Measurements from ENCODE around the gene LIN7C. TPM values are rescaled to one million over a fixed set of nuclear protein-coding genes. Genes with fewer than 3 reads are reported as not detected.

The LIN7C gene, protein sequence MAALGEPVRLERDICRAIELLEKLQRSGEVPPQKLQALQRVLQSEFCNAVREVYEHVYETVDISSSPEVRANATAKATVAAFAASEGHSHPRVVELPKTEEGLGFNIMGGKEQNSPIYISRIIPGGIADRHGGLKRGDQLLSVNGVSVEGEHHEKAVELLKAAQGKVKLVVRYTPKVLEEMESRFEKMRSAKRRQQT
- total RNA-seq (10 to 100 TPM; 25.7 to 31.5 TPM), polyA plus RNA-seq (ENCODE audit: insufficient read length in 6 of 6) (10 to 100 TPM; 18.7 to 23.4 (median 19.8) TPM)
- long read RNA-seq, donor 1, full-length matches to known transcripts = 6 of 11 reads
- long read RNA-seq, donor 1, partial matches to known transcripts = 5 of 11 reads
- long read RNA-seq, donor 1, other reads (novel, unspliced or antisense) = 0 of 11 reads
- long read RNA-seq, donor 2, full-length matches to known transcripts = 4 of 4 reads
- long read RNA-seq, donor 2, partial matches to known transcripts = 0 of 4 reads
- long read RNA-seq, donor 2, other reads (novel, unspliced or antisense) = 0 of 4 reads
- long read RNA-seq, donor 3, full-length matches to known transcripts = 2 of 2 reads
- long read RNA-seq, donor 3, partial matches to known transcripts = 0 of 2 reads
- long read RNA-seq, donor 3, other reads (novel, unspliced or antisense) = 0 of 2 reads
- long read RNA-seq, donor 4, partial matches to known transcripts = 1 of 3 reads
- long read RNA-seq, donor 4, other reads (novel, unspliced or antisense) = 2 of 3 reads
- long read RNA-seq, donor 5, full-length matches to known transcripts = 1 of 1 reads
- long read RNA-seq, donor 5, partial matches to known transcripts = 0 of 1 reads
- long read RNA-seq, donor 5, other reads (novel, unspliced or antisense) = 0 of 1 reads
- long read RNA-seq, donor 6, full-length matches to known transcripts = 4 of 4 reads
- long read RNA-seq, donor 6, partial matches to known transcripts = 0 of 4 reads
- long read RNA-seq, donor 6, other reads (novel, unspliced or antisense) = 0 of 4 reads
- long read RNA-seq, donor 7, full-length matches to known transcripts = 2 of 2 reads
- long read RNA-seq, donor 7, partial matches to known transcripts = 0 of 2 reads
- long read RNA-seq, donor 7, other reads (novel, unspliced or antisense) = 0 of 2 reads
- long read RNA-seq, donor 8, full-length matches to known transcripts = 9 of 9 reads
- long read RNA-seq, donor 8, partial matches to known transcripts = 0 of 9 reads
- long read RNA-seq, donor 8, other reads (novel, unspliced or antisense) = 0 of 9 reads
- long read RNA-seq, donor 9 = 0 reads
- long read RNA-seq, donor 10, partial matches to known transcripts = 1 of 1 reads
- long read RNA-seq, donor 10, other reads (novel, unspliced or antisense) = 0 of 1 reads
- long read RNA-seq, donor 11, full-length matches to known transcripts = 3 of 8 reads
- long read RNA-seq, donor 11, partial matches to known transcripts = 5 of 8 reads
- long read RNA-seq, donor 11, other reads (novel, unspliced or antisense) = 0 of 8 reads
- long read RNA-seq, donor 12, full-length matches to known transcripts = 3 of 3 reads
- long read RNA-seq, donor 12, partial matches to known transcripts = 0 of 3 reads
- long read RNA-seq, donor 12, other reads (novel, unspliced or antisense) = 0 of 3 reads

- ATAC-seq = peak; percentile 98
Observed at GRCh38 chr11:27506200-27507182, at the start of gene LIN7C. LIN7C (minus strand) TSS chr11:27506769; CDS start chr11:27506752, 17 bp downstream.

DNA sequence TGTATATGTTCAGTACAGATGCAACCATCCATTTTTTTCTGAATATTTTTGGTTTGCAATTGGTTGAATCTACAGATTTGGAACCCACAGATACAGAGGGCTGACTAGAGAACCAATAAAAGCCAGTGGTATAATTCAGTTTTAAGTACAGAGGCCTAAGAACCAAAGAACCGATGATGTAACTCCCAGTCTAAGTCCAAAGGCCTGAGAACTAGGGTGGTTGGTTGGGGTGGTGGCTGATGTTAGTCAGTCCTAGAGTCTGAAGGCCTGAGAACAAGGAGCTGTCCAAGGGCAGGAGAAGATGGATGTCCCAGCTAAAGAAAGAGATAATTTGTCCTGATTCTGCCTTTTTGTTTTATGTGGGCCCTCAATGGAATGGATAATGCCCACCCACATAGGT lies 48.7 kb upstream of the LIN7C start:
- intact Hi-C loops (cut with DNase I) = no loop called here
- Histone ChIP-seq H3K27me3 (no peaks in the 10 kb centered on the region), H3K4me1 (no peaks in the 10 kb centered on the region), H3K4me3 (no peak overlapping the region), H3K36me3 (no peaks in the 10 kb centered on the region), H3K9me3 (no peaks in the 10 kb centered on the region), H3K27ac (no peak overlapping the region)
- TF ChIP-seq, protein P1, sequence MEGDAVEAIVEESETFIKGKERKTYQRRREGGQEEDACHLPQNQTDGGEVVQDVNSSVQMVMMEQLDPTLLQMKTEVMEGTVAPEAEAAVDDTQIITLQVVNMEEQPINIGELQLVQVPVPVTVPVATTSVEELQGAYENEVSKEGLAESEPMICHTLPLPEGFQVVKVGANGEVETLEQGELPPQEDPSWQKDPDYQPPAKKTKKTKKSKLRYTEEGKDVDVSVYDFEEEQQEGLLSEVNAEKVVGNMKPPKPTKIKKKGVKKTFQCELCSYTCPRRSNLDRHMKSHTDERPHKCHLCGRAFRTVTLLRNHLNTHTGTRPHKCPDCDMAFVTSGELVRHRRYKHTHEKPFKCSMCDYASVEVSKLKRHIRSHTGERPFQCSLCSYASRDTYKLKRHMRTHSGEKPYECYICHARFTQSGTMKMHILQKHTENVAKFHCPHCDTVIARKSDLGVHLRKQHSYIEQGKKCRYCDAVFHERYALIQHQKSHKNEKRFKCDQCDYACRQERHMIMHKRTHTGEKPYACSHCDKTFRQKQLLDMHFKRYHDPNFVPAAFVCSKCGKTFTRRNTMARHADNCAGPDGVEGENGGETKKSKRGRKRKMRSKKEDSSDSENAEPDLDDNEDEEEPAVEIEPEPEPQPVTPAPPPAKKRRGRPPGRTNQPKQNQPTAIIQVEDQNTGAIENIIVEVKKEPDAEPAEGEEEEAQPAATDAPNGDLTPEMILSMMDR (IDR thresholded peaks at IDR 0.05) = no peak
- DNase-seq = no peak
- ATAC-seq = no peak

More at GRCh38 chr11:27506200-27507182, at the start of gene LIN7C:
- DNase-seq = peak; percentile 95 to 98 (median 96)
- Histone ChIP-seq H3K36me3 (no peaks in the 10 kb centered on the region), H3K4me1 (peaks cover 9 to 34% of the 10 kb centered on the region in 2 donors), H3K9me3 (no peaks in the 10 kb centered on the region), H3K27me3 (no peaks in the 10 kb centered on the region), H3K27ac (peak within 1 kb of the TSS; percentile 89 to 90), H3K4me3 (peak within 1 kb of the TSS; percentile 80 to 87)
- intact Hi-C loops (cut with DNase I) = no loop called here
- TF ChIP-seq, protein P1 (IDR thresholded peaks at IDR 0.05) = no peak

GRCh38 chr11:27553186-27553585 lies 46.6 kb upstream of the LIN7C start:
- no peak for DNase-seq
- no peak for ATAC-seq
- intact Hi-C loops (cut with DNase I) = no loop called here
- H3K9me3 ChIP-seq = no peaks in the 10 kb centered on the region
- TF ChIP-seq, protein P1 (IDR thresholded peaks at IDR 0.05) = no peak
- no peaks in the 10 kb centered on the region for H3K27me3 ChIP-seq
- no peaks in the 10 kb centered on the region for H3K36me3 ChIP-seq
- H3K4me3 ChIP-seq = no peak overlapping the region
- no peak overlapping the region for H3K27ac ChIP-seq
- H3K4me1 ChIP-seq = no peaks in the 10 kb centered on the region

DNA sequence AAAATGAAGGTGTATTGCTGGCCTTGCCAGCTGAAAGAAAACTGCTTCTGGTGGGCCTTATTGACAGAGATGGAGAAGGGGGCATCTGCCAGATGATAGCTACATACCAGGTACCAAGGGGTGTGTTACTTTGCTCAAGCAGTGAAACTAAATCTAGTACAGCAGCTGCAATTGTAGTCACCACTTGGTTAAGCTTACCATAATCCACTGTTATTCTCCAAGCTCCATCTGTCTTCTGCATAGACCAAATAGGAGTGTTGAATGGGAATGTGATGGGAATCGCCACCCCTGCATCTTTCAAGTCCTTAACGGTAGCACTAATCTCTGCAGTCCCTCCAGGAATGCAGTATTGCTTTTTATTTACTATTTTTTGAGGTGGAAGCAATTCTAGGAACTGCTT lies 45.8 kb upstream of the LIN7C start:
- DNase-seq = no peak
- Histone ChIP-seq H3K4me3 (no peak overlapping the region), H3K36me3 (no peaks in the 10 kb centered on the region), H3K9me3 (no peaks in the 10 kb centered on the region), H3K27me3 (no peaks in the 10 kb centered on the region), H3K27ac (no peak overlapping the region), H3K4me1 (no peaks in the 10 kb centered on the region)
- intact Hi-C loops (cut with DNase I) = no loop called here
- ATAC-seq = no peak
- TF ChIP-seq, protein P1 (IDR thresholded peaks at IDR 0.05) = no peak
